H1 (cell line): ENCODE data around the gene FAM162A. TPM values are rescaled to one million over a fixed set of nuclear protein-coding genes. Genes with fewer than 3 reads are reported as not detected.

Experiments
- ASH2L ChIP-seq: fragments of 200-600, 300-600 bp; sonication (generic); IDR thresholded peaks from one replicate; pipeline ENCODE4 v1.7.1; 2017; ENCODE audit warnings: low read length
- ATF2 ChIP-seq: IDR thresholded peaks from 2 replicates; pipeline ENCODE4 v1.6.1; 2012; ENCODE audit warnings: low read length, inconsistent platforms
- CHD1 ChIP-seq: IDR thresholded peaks from 2 replicates; pipeline ENCODE4 v1.6.1; 2012; ENCODE audit warnings: low read depth, low read length, improper control_type of control experiment
- CTBP2 ChIP-seq: IDR thresholded peaks from 2 replicates; pipeline ENCODE4 v1.7.0; 2011; ENCODE audit warnings: borderline replicate concordance, mild to moderate bottlenecking, moderate library complexity, mixed read lengths, low read length; ENCODE audit not compliant: insufficient read depth, insufficient read length
- EGR1 ChIP-seq: IDR thresholded peaks from 2 replicates; pipeline ENCODE4 v1.6.1; 2011; ENCODE audit warnings: low read depth, low read length, borderline replicate concordance
- FOSL1 ChIP-seq: IDR thresholded peaks from 2 replicates; pipeline ENCODE4 v1.6.1; 2011; ENCODE audit warnings: mild to moderate bottlenecking, low read depth, low read length, moderate library complexity; ENCODE audit not compliant: insufficient read depth
- HDAC2 ChIP-seq, 2 experiments: fragments of 300-600 bp in 1 of 2; sonication (generic) in 1 of 2; IDR thresholded peaks; 2 replicates each; pipeline ENCODE4 v1.6.1; 2011 to 2012; ENCODE audit warnings: low read depth in 2 of 2, low read length in 2 of 2, mild to moderate bottlenecking in 2 of 2, moderate library complexity in 2 of 2, borderline replicate concordance in 1 of 2, inconsistent platforms in 1 of 2
- JUN ChIP-seq: IDR thresholded peaks from 2 replicates; pipeline ENCODE4 v1.6.1; 2011; ENCODE audit warnings: low read depth, mild to moderate bottlenecking, improper control_type of control experiment, low read length
- NANOG ChIP-seq: IDR thresholded peaks from 2 replicates; pipeline ENCODE4 v1.6.1; 2011; ENCODE audit warnings: low read length, low read depth, mild to moderate bottlenecking, inconsistent platforms; ENCODE audit not compliant: insufficient read depth, poor library complexity, severe bottlenecking
- NRF1 ChIP-seq: IDR thresholded peaks from 2 replicates; pipeline ENCODE4 v1.6.1; 2011; ENCODE audit warnings: mild to moderate bottlenecking, low read depth, low read length, improper control_type of control experiment
- POLR2AphosphoS5 ChIP-seq: IDR thresholded peaks from 2 replicates; pipeline ENCODE4 v1.6.1; 2011; ENCODE audit warnings: low read depth, low read length
- RAD21 ChIP-seq, 2 experiments: IDR thresholded peaks in 1 of 2; conservative IDR thresholded peaks in 1 of 2; 2 replicates each; pipeline ENCODE4 v1.6.1; 2011; ENCODE audit warnings: low read depth in 2 of 2, low read length in 2 of 2, improper control_type of control experiment in 1 of 2, inconsistent platforms in 1 of 2, mild to moderate bottlenecking in 1 of 2, moderate library complexity in 1 of 2
- RXRA ChIP-seq: IDR thresholded peaks from 2 replicates; pipeline ENCODE4 v1.6.1; 2011; ENCODE audit warnings: low read depth, mild to moderate bottlenecking, low read length, moderate library complexity; ENCODE audit not compliant: insufficient read depth
- SAP30 ChIP-seq: fragments of 300-600 bp; sonication (generic); IDR thresholded peaks from 2 replicates; pipeline ENCODE4 v1.7.1; 2012; ENCODE audit warnings: low read length, moderate library complexity, mild to moderate bottlenecking, inconsistent platforms; ENCODE audit not compliant: insufficient read depth, insufficient replicate concordance
- SIX5 ChIP-seq: IDR thresholded peaks from 2 replicates; pipeline ENCODE4 v1.6.1; 2011; ENCODE audit warnings: mild to moderate bottlenecking, low read depth, low read length
- SP1 ChIP-seq: IDR thresholded peaks from 2 replicates; pipeline ENCODE4 v1.6.1; 2011; ENCODE audit warnings: low read depth, low read length
- SP4 ChIP-seq: IDR thresholded peaks from 2 replicates; pipeline ENCODE4 v1.6.1; 2012; ENCODE audit warnings: low read length, inconsistent platforms
- SRF ChIP-seq: IDR thresholded peaks from 2 replicates; pipeline ENCODE4 v1.6.1; 2011; ENCODE audit warnings: mild to moderate bottlenecking, low read depth, low read length, moderate library complexity
- SUZ12 ChIP-seq: fragments of 200-600 bp; sonication (generic); IDR thresholded peaks from 2 replicates; pipeline ENCODE4 v1.6.1; 2012; ENCODE audit warnings: mild to moderate bottlenecking, inconsistent platforms, low read length, moderate library complexity, mixed read lengths
- TAF1 ChIP-seq: IDR thresholded peaks from 2 replicates; pipeline ENCODE4 v1.6.1; 2011; ENCODE audit warnings: mild to moderate bottlenecking, low read depth, low read length
- TBP ChIP-seq: IDR thresholded peaks from 2 replicates; pipeline ENCODE4 v1.6.1; 2011; ENCODE audit warnings: low read depth, low read length, improper control_type of control experiment
- TEAD4 ChIP-seq: IDR thresholded peaks from 2 replicates; pipeline ENCODE4 v1.6.1; 2012; ENCODE audit warnings: low read depth, low read length, inconsistent platforms, mixed read lengths
- polyA plus RNA-seq, 7 experiments: library from polyadenylated mRNA; depleted of rRNA in 3 of 7; stranded (reverse) in 5 of 7; unstranded in 2 of 7; fragments of >200 nt in 5 of 7; fragments of 200-250 nt in 2 of 7; gene quantifications; 1 replicate in 5 of 7; 2 replicates in 1 of 7; 4 replicates in 1 of 7; pipeline versions ENCODE4 v1.2.1 to v1.2.3, GENCODE V29; 2011 to 2013; ENCODE audit warnings: missing spikeins in 2 of 7, mixed read lengths in 2 of 7
- total RNA-seq: library from RNA; stranded (reverse); fragmentation: NEBNext Ultra II Directional; extraction: Animal tissue kit (Norgen Biotek cat#: 25700); gene quantifications from 2 replicates; pipeline ENCODE4 v1.2.1, GENCODE V29; 2021

FAM162A gene
- total and polyA plus RNA-seq, 2 of the 8 experiments (the other 6 are each of a cell fraction or from before 2014, with no cell fraction given): 38.2 to 59.7 TPM

GRCh38 chr3:122383771-122384697, at the start of gene FAM162A (continued):
- peak; percentile 83 for TF ChIP-seq TBP
- no peak for TF ChIP-seq CHD1
- TF ChIP-seq SAP30: no peak
- no peak for TF ChIP-seq CTBP2
- TF ChIP-seq NANOG: no peak
- peak in 1 of 2 experiments; percentile 91; a peak in 2 of 4 replicates for TF ChIP-seq HDAC2 (IDR thresholded peaks at IDR 0.05; ENCODE audit: borderline replicate concordance in 1 of 2, low read depth in 2 of 2, low read length in 2 of 2)
- TF ChIP-seq TAF1: peak; percentile 74
- TF ChIP-seq SUZ12: no peak
- TF ChIP-seq FOSL1: no peak
- TF ChIP-seq SIX5: no peak
- TF ChIP-seq SP1: peak; percentile 38; the same call in 1 of the 2 replicates
- TF ChIP-seq JUN: no peak
- TF ChIP-seq RAD21 (IDR thresholded peaks at IDR 0.05 in 1 of 2, conservative IDR thresholded peaks at IDR 0.05 in 1 of 2; ENCODE audit: low read depth in 2 of 2, low read length in 2 of 2): peak; percentile 21 to 23; a peak in 2 of 4 replicates
- TF ChIP-seq NRF1: no peak
- TF ChIP-seq SRF: no peak
- TF ChIP-seq ATF2: no peak
- TF ChIP-seq SP4: peak; percentile 58; the same call in 1 of the 2 replicates
- peak; percentile 90; the same call in 1 of the 2 replicates for TF ChIP-seq POLR2AphosphoS5
- no peak for TF ChIP-seq EGR1
- no peak for TF ChIP-seq TEAD4
- TF ChIP-seq RXRA: no peak
- peak; percentile 72 for TF ChIP-seq ASH2L
